Neural cell (in vitro differentiated cells): ENCODE data around the gene RHOBTB1.

Experiments used
- CTCF ChIP-seq: fragments of 450-650 bp; IDR thresholded peaks from 2 replicates; pipeline ENCODE4 v1.5.1; 2014; ENCODE audit warnings: antibody characterized with exemption, mild to moderate bottlenecking, moderate library complexity; ENCODE audit not compliant: poor library complexity, severe bottlenecking
- SMC3 ChIP-seq: fragments of 450-650 bp; conservative IDR thresholded peaks from 2 replicates; pipeline ENCODE4 v1.6.1; 2014; ENCODE audit warnings: antibody characterized with exemption, mild to moderate bottlenecking, moderate library complexity; ENCODE audit not compliant: poor library complexity
- TF ChIP-seq, protein P1 (sequence below): IDR thresholded peaks from 2 replicates; pipeline ENCODE4 v1.6.1; 2012; ENCODE audit warnings: borderline replicate concordance

- TF ChIP-seq CTCF (no peak), SMC3 (no peak)
- TF ChIP-seq, protein P1, sequence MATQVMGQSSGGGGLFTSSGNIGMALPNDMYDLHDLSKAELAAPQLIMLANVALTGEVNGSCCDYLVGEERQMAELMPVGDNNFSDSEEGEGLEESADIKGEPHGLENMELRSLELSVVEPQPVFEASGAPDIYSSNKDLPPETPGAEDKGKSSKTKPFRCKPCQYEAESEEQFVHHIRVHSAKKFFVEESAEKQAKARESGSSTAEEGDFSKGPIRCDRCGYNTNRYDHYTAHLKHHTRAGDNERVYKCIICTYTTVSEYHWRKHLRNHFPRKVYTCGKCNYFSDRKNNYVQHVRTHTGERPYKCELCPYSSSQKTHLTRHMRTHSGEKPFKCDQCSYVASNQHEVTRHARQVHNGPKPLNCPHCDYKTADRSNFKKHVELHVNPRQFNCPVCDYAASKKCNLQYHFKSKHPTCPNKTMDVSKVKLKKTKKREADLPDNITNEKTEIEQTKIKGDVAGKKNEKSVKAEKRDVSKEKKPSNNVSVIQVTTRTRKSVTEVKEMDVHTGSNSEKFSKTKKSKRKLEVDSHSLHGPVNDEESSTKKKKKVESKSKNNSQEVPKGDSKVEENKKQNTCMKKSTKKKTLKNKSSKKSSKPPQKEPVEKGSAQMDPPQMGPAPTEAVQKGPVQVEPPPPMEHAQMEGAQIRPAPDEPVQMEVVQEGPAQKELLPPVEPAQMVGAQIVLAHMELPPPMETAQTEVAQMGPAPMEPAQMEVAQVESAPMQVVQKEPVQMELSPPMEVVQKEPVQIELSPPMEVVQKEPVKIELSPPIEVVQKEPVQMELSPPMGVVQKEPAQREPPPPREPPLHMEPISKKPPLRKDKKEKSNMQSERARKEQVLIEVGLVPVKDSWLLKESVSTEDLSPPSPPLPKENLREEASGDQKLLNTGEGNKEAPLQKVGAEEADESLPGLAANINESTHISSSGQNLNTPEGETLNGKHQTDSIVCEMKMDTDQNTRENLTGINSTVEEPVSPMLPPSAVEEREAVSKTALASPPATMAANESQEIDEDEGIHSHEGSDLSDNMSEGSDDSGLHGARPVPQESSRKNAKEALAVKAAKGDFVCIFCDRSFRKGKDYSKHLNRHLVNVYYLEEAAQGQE: no peak
Observed at GRCh38 chr10:60877061-60877776, 66.8 kb downstream of the RHOBTB1 start.
